Epidermal melanocyte (primary cell): ENCODE measurements around the gene ELAVL3.
"Not testable (repeated sequence)": the region's sequence is repeated elsewhere in the genome, so short reads cannot be mapped to it uniquely, and the experiment has no call there.

Source experiments
- DNase-seq: peaks from one replicate; pipeline ENCODE4 v3.0.0; 2011; ENCODE audit warnings: low spot score; ENCODE audit not compliant: insufficient read length

Gene ELAVL3

GRCh38 chr19:11460207-11460606 lies 20.6 kb downstream of the ELAVL3 start:
- peak; percentile 15 for DNase-seq

DNA sequence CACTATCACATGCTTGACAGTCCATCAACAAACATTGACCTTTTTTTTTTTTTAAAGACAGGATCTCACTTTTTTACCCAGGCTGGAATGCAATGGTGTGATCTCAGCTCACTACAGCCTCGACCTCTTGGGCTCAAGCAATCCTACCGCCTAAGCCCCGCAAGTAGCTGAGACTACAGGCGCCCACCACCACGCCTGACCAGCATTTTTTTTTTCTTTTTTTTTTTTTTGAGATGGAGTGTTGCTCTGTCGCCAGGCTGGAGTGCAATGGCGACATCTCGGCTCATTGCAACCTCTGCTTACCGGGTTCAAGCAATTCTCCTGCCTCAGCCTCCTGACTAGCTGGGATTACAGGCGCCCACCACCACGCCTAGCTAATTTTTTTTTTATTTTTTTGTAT lies 21.9 kb downstream of the ELAVL3 start:
- DNase-seq, result not testable (repeated sequence)

GRCh38 chr19:11458236-11458900 lies 22.5 kb downstream of the ELAVL3 start:
- DNase-seq, result peak; percentile 11

- DNase-seq, result no peak
Measured at GRCh38 chr19:11457831-11458230, 23.0 kb downstream of the ELAVL3 start.

GRCh38 chr19:11457115-11457514 lies 23.7 kb downstream of the ELAVL3 start:
- peak; percentile 16 for DNase-seq

- DNase-seq, result peak; percentile 10
Measured at GRCh38 chr19:11456659-11457058, 24.2 kb downstream of the ELAVL3 start.

- DNase-seq, result not testable (repeated sequence)
Measured at GRCh38 chr19:11455233-11455554, 25.7 kb downstream of the ELAVL3 start.

DNA sequence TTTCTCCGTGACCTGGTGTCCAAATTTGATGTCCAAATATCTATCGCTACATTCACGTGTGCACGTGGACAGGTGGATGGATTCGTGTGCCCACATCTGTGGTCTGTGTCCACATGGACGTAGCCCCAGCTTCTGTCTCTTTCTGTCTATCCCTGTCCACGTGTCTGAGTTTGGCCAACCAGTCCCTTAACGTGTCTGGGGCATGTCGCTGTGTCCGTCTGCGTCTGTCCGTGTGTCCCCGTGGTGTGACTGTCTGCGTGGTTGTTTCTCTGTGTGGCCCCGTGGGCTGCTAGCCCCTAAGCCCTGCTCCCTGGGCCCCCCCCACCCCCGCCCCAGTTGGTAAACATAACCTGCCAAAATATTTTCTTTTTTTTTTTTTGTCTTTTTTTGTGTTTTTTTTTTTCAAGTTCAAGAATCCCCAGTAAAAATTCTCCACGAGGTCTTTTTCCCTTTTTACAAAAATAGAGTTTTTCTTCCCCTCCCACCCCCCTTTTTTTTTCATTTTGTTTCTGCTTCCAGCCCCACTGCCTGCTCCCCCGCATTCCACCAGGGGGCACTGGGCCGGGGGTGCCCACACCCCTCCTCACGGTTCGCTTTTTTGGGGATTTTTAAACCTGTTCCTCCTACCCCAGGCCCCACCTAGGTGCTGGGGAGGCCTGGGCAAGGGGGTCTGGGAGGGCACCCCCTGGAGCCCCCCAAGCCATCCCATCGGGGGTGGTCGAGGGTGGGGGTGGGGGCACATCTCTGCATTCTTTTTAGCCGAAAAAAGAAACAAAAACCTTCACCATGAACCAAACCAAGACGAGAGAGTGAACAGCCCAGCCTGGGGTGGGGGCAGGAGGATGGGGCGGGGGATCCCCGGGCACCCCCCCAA lies 27.1 kb downstream of the ELAVL3 start:
- DNase-seq, result no peak

GRCh38 chr19:11452620-11453310 lies 28.1 kb downstream of the ELAVL3 start:
- no peak for DNase-seq

- peak; percentile 65 for DNase-seq
Measured at GRCh38 chr19:11451871-11452619, 28.8 kb downstream of the ELAVL3 start.

GRCh38 chr19:11451327-11451870 lies 29.4 kb downstream of the ELAVL3 start:
- no peak for DNase-seq

DNA sequence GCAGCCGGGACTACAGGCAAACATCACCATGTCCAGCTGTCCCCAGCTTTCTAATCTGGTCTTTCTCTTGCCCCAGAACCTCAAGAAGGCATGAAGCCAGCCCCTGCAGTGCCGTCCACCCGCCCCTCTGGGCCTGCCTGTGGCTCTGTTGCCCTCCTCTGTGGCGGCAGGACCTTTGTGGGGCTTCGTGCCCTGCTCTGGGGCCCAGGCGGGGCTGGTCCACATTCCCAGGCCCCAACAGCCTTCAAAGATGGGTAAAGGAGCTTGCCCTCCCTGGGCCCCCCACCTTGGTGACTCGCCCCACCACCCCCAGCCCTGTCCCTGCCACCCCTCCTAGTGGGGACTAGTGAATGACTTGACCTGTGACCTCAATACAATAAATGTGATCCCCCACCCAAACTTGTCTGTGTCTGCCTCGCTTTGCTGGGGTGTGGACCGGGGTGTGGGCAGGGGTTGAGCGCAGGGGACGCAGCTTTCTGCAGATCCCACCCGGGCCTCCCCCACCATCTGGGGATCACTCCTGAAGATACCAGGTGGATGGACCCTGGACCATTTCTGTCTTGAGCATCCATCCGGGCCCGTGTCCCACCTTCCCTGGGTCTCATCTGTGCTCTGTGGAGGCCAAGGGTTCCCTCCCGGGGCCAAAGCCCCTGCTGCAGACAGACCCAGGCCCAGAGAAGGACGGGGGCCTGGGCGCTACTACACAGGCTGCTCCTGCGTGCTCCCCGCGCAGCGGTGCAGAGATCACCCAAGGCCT lies 30.1 kb downstream of the ELAVL3 start:
- no peak for DNase-seq

- no peak for DNase-seq
Measured at GRCh38 chr19:11448923-11449554, 31.8 kb downstream of the ELAVL3 start.

DNA sequence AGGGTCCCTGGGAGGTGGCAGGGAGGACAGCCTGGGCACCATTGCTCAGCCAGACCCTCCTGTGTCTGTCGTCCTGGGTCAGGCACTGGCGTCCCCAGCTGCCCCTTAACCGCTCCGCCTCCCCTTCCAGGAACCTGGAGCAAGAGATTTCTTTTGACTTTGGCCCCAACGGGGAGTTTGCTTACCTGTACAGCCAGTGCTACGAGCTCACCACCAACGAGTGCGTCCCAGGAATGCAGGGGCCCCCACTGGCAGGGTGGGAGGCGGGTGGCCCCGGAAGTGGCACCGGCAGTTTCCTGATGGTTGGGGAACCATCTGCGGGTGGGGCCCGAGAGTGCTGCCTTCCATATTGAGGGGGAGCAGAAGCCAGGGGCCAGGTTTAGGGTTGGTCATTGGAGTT lies 32.4 kb downstream of the ELAVL3 start:
- DNase-seq, result no peak

GRCh38 chr19:11447347-11448262 lies 33.2 kb downstream of the ELAVL3 start:
- DNase-seq, result no peak

DNA sequence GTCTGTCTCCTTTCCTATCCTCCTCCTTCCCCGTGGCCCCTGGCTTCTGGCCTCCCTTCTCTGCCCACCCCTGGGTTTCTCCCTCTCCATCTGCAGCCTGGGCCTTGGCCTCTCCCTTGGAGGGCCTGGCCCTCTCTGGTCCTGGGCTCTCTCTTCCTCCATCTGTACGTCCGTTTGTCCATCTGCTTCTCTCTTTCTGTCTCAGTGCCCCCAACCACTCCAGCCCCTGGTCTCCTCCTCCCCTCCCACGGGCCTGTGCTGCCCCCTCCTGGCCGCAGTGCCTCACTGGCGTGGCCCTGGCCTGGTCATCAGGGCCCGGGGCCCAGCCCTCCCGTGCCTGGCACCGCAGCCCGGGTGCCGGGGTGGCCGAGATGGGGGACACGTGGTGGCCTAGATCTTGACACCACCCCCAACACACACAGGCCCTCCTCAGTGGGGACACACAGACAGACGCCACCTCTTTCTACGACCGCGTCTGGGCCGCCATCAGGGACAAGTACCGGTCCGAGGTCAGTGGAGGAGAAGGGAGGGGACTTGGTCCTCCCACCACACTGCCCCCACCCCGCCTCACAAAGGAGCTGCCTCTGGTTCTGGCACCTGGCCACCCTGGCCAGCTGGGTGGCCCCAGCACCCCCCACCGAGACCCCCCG lies 34.1 kb downstream of the ELAVL3 start:
- no peak for DNase-seq

DNA sequence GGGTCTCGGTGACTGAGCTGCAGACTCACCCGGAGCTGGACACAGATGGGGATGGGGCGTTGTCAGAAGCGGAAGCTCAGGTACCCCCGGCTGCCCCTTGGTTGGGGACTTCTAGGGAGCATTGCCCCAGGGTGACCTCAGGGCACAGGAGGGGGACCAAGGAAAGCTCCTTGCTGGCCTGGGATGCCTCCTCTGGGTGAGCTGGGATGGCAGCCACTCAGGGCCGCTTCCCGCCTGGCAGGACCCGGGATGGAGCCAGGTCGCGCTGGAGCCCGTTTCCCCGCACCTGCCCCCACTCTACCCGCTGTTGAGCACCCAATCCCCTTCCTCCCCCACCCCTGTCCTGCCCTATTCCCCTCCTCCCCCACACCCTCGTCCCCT lies 34.6 kb downstream of the ELAVL3 start:
- no peak for DNase-seq

DNA sequence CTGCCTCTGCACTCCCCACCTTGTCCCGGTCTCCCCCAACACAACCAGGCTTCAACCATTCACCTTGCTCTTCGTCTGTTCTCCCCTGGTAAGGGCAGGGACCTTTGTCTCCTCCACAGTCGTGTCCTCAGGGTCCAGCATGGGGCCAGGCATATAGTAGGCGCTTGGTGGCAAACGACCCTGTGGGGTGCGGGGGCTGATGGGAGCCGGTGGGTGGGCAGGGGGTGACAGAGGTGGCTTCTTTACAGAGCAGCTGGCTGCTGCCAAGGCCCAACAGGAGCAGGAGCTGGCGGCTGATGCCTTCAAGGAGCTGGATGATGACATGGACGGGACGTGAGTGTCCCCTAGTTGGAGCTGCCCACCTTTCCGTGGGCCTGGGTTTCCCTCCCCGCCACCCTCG lies 35.7 kb downstream of the ELAVL3 start:
- no peak for DNase-seq

- DNase-seq, result no peak
Measured at GRCh38 chr19:11444059-11444458, 36.8 kb downstream of the ELAVL3 start.
